HG02610 (cell line): ENCODE measurements around the gene RAB10.
"Not testable (repeated sequence)": the region's sequence is repeated elsewhere in the genome, so short reads cannot be mapped to it uniquely, and the experiment has no call there.

ENCODE experiments used
- ATAC-seq: cut with Tn5 transposase; IDR thresholded peaks from one replicate; pipeline ENCODE4 v1.9.1; 2021; ENCODE audit warnings: mild to moderate bottlenecking, moderate library complexity; ENCODE audit not compliant: unreplicated experiment

The RAB10 gene

DNA sequence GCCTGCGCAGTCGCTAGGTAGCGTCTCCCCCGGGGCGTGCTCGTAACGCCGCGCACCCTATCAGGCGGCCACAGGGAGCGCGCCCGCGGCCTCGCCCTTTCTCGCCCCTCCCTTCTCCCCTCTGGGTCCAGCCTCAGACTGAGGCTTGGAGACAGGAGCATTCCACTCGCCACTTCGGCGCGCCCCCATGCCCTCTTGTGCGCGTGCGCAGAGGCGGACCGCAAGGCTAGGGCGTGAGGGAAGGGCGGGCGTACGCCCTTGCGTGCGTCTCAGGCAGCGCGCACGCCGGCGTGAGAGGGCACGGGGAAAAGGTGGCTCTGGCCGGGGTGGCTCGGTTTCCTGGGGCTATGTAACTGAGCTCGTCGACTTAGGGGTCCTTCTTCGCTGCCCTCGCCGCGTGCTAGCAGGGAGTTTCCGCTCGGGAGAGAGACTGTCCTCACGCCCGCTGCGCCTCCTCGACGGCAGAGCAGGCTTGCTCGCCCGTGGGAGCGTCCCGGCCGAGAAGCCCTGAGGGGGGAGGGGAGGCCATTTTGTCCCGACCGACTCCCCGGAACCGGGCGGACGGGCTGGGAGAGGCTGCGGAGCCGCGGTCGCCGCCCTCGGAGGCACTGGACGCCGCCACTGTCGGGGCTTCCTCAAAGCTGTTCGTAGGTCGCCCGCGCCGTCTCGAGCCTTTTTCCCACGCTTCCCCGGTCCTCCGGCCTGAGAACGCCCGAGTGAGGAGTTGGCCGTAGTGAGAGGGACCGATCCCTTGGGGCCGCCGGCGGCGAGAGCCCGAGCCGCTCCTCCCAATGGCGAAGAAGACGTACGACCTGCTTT is at the start of gene RAB10:
Gene RAB10, plus strand, starts transcription at position 267 of the 819 bp plus-strand sequence. Its CDS starts 525 bp downstream, at position 792.
- ATAC-seq = peak; percentile 92

DNA sequence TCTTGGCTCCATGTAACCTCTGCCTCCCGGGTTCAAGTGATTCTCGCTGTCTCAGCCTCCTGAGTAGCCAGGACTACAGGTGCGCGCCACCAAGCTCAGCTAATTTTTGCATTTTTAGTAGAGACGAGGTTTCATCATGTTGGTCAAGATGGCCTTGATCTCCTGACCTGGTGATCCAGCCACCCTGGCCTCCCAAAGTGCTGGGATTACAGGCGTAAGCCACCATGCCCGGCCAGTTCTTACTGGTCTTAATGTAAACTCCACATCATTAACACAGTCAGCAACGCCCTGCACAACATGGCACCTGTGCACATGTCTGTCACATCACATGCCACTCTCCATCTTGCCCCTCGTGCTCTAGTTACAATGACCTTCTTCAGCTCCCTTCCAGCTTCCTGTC is 45.8 kb upstream of the RAB10 start:
- no peak for ATAC-seq

DNA sequence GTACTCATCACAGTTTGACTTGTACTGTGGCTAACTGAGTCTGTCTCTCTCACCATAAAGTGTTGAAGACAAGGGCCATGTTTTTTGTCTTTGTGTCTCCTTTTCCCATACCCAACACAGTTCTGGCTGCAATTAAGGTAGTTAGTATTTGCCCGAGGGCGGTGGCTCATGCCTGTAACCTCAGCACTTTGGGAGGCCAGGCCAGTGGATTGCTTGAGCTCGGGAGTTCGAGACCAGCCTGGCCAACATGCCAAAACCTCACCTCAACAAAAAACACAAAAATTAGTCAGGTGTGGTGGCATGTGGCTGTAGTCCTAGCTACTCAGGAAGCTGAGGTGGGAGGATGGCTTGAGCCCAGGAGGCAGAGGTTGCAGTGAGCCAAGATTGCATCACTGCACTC is 44.7 kb upstream of the RAB10 start:
- ATAC-seq = no peak

DNA sequence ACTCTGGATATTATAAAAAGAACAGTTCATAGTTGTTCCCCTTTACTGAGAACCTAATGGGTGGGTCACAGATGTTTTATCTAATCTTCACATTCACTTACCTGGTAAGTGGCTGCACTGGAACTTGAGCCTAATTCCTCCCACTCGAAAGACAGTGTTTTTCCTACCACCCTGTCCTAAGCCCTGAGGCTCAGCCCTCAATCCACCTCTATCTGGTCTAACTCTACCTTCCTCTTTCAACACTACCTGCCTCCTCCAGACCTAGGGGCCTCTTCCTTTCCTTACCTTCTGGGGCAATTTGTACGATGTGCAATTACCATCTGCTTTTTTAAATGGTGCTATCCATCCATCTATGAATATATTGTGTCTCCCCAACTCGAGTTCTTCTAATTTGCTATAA is 41.9 kb upstream of the RAB10 start:
- ATAC-seq = no peak

DNA sequence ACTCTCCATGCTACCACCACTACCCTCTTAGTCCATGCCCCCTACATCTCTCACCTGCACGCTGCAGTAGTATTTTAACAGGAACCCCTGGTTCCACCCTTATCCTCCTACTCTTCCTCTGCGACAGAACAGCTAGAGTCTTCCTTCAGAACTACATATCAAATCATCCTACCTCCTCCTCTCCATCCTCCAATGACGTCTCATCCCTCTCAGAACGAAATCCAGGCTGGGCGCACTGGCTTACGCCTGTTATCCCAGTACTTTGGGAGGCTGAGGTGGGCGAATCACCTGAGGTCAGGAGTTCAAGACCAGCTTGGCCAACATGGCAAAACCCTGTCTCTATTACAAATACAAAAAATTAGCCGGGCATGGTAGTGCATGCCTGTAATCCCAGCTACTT is 41.3 kb upstream of the RAB10 start:
- ATAC-seq = no peak

DNA sequence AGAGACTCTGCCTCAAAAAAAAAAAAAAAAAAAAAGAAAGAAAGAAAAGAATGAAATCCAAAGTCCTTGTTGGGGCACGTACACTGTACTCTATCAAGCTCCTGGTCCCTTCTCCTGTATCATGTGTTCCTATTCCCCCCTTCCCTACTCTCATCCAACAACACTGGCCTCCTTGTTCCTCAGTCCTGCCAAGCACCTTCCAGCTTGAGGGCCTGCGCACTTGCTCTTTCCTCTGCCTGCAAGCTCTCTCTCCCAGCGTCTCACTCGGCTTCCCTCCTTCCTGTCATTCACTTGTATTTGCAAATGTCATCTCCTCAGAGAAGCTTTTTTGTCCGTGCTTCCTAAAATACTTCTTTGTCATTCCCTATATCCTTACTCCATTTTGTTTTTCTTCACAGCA is 40.8 kb upstream of the RAB10 start:
- ATAC-seq = no peak

DNA sequence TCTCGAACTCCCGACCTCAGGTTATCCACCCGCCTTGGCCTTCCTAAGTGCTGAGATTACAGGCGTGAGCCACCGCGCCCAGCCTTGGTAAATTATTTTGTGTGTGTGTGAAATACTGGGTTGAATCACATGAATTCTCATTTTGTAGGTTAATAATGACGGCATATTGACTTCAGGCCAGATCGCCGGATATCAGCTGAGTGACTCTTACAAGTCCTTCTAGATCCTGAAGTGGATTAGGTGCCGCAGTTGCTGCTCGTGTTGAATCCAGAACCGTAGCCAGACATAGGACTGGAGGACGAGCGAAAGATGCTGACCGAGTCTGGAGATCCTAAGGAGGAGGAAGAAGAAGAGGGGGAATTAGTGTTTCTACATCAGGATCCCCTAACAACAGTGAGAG is 39.4 kb upstream of the RAB10 start:
- ATAC-seq = no peak

DNA sequence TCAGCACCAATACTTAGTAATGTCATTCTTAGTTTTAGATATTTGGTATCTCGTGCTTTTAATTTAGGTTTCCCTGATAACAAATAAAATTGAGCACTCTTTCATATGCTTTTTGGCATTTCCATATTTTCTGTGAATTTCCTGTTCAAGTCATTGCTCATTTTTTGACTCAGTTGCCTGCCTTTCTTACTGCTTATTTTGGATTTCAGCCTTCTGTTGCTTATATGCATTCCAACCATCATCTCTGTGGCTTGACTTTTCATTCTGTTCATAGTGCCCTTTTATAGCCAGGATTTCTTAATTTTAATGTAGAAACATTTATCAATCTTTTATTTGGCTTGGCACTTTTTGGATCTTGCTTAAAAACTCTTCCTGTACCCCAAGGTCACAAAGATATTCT is 37.0 kb upstream of the RAB10 start:
- ATAC-seq = no peak

DNA sequence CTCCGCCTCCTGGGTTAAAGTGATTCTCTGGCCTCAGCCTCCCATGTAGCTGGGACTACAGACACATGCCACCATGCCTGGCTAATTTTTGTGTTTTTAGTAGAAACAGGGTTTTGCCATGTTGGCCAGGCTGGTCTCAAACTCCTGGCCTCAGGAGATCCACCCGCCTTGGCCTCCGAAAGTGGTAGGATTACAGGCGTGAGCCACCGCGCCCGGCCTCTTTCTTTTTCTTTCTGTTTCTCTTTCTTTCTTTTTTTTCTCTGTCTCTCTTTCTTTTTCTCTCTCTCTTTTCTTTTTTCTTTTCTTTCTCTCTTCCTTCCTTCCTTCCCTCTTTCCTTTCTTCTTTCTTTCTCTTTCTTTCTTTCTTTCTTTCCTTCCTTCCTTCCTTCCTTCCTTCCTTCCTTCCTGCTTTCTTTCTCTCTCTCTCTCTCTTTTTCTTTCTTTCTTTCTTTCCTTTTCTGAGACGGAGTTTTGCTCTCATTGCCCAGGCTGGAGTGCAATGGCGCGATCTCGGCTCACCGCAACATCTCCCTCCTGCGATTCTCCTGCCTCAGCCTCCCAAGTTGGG is 35.0 kb upstream of the RAB10 start:
- ATAC-seq = not testable (repeated sequence)

DNA sequence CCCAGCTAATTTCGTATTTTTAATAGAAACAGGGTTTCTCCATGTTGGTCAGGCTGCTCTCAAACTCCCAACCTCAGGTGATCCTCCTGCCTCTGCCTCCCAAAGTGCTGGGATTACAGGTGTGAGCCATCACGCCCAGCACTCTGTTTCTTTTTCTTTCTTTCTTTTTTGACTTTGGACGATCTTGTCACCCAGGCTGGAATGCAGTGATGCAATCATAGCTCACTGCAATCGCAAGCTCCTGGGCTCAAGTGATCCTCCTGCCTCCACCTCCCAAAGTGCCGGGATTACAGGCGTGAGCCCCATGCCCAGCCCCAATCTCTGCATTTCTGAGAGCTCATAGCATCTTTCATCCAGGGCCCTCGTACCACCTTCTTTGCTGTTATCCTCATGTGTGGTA is 34.5 kb upstream of the RAB10 start:
- ATAC-seq = not testable (repeated sequence)

DNA sequence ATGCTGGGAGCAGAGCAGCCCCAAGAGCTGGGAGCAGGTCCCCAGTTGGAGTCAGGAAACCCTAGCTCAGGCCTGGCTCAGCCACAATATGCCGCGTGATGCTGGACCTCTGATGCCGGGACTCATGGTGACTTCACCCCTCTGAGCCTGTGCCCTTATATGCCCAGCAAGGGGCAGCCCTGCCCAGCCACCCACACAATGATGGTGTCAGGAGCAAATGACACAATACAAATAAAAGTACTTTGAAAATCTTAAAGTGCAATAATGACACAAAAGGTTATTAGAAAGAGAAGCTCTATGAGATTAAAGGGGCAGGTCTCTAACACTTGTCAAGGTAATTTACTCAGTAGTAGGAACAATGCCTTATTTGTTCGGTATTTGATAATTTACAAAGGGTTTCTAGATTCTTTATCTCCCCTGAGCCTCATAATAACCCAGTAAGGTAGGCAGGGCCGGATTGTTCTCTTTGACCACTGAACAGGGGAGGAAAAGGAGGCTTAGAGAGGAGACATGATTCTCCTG is 33.3 kb upstream of the RAB10 start:
- no peak for ATAC-seq

DNA sequence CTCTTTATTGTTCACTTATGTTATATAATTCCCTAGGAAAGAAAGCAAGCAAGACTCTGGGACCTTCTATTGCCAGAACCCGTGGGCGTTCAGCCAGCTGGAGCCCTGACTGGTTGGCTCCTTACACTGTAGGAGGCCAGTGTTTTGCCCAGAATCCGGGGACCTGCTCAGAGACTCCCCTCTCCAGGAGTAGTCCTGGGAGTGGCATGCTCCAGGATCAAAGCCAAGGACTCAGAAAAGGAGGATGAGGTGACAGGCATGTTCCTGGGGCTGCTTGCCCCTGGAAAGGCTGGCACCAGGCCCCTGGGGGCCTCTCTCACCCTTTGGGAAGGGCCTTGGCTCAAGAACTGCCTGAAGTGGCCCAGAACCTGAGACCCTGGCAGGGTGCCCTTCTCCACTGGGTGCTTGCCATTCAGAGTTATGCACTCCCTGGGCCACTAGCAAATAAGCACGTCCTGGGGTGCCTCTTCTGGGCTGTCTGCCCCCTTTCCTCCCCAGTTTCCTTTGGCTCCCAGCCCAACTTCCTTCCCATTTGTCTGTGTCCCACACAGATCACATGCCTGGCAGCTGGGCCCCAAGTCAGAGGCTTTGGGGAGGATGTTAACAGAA is 32.0 kb upstream of the RAB10 start:
- ATAC-seq = no peak

DNA sequence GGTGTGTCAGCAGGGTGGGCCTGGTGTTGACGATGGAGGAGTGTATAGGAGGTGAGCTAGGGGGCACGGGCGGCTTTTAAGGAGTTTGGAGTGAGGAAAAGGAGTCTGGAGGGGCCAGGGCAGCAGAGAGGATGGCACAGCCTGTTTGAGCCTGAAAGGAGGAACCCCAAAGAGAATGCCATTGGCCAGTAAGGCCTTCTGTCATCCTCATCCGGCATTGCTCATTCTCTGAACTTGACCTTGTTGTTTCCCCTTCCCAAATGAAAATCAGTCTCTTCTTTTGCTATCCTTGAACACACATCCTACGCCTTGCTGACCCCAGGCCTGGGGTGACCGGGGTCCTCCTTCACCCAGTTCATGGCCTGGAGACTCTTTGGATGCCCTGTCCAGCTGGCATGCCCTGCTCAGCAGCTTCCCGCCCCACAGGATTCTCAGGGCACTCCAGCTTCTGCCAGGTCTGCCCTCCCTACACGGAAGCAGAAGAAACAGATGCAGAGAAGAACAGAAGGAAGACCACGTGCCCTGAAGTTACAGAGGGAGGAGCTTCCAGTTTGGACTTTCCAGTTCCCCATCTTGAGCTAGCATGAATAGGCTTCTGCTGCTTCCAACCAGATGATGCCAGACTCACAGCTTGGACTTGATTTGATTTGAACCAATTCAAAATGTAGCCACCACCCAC is 31.1 kb upstream of the RAB10 start:
- no peak for ATAC-seq

DNA sequence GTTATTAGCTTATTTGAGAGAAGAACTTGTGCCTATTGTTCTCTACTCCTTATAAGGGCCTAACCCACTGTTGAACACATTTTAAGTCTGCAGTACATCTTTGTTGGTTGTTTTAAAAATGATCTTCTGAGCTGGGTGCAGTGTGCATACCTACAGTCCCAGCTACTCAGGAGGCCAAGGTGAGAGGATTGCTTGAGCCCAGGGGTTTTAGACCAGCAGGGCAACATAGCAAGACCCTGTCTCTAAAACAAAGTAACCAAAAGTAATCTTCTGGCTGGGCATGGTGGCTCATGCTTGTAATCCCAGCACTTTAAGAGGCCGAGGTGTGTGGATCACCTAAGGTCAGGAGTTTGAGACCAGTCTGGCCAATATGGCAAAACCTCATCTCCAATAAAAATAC is 25.8 kb upstream of the RAB10 start:
- no peak for ATAC-seq

DNA sequence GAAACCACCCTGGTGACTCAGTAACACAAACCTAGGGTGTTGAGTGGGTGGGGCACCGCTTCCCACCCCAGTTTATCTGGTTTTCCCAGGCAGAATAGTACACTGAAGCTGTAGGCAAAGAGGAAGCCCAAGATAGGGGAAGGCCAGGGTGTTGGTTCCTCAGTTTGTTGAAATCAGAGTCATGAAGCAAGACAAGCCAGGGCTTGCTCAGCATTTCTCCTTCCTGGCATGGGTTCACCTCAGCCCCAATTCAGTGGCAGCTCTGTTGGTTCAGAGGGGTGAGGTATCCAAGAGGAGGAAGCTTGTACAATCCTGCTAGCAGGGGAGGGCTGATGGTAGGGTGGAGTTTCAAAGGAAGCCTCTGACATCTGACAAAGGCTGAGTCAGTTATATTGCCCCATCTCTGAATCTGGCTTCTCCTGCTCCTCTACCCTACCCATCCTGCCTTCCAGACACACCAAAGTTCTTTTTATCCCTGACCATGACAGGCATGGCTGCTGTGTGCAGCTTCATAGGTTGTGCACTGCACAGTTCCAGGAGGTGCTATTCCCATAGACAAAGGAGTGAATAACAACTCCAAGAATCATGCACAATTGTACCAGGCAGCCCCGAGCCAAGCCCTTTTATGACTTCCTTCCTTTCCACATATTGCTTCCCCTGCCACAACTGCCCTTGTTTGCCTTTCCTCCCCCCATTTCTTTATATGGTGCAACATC is 24.9 kb upstream of the RAB10 start:
- no peak for ATAC-seq

DNA sequence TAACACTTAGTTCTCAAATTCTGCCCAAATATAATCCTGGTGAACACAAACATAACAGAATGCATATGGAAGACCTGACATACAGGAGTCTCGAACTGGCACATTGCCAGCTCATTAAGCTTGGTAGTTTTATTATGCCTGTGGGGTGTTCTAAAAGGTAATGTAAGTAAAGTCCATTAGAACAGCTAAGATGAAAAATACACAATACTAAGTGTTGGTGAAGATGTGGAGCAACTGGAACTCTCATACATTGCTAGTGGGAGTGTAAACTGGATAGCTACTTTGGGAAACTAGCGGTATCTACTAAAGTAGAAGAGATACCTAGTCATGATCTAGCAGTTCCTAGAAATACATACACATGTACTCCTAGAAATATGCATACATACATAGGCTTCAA is 24.3 kb upstream of the RAB10 start:
- no peak for ATAC-seq

DNA sequence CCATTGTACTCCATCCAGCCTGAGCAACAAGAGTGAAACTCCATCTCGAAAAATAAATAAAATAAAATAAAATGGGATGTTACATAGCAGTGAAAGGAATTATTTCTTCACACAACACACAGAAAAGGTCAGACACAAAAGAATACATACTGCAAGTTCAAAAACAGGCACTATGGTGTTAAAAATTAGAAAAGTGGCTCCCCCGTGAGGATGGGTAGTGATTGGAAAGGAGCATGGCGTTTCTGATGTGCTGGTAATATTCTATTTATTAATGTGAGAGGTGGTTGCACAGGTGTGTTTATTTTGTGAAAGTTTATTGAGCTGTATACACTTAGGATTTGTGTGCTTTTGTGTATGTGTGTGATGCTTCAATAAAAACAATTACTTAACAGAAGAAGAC is 22.9 kb upstream of the RAB10 start:
- no peak for ATAC-seq

DNA sequence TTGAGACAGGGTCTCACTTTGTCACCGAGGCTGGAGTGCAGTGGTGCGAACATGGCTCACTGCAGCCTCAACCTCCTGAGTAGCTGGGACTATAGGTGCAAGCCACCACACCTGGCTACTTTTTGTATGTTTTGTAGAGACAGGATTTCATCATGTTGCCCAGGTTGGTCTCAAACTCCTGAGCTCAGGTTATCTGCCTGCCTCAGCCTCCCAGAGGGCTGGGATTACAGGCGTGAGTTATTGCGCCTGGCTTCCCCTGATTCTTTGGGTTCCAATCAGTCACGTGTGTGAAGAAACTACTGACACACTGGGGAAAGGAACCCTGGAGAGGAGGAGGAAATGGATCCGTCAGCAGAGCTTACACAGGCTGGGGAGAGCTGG is 22.3 kb upstream of the RAB10 start:
- ATAC-seq = no peak

DNA sequence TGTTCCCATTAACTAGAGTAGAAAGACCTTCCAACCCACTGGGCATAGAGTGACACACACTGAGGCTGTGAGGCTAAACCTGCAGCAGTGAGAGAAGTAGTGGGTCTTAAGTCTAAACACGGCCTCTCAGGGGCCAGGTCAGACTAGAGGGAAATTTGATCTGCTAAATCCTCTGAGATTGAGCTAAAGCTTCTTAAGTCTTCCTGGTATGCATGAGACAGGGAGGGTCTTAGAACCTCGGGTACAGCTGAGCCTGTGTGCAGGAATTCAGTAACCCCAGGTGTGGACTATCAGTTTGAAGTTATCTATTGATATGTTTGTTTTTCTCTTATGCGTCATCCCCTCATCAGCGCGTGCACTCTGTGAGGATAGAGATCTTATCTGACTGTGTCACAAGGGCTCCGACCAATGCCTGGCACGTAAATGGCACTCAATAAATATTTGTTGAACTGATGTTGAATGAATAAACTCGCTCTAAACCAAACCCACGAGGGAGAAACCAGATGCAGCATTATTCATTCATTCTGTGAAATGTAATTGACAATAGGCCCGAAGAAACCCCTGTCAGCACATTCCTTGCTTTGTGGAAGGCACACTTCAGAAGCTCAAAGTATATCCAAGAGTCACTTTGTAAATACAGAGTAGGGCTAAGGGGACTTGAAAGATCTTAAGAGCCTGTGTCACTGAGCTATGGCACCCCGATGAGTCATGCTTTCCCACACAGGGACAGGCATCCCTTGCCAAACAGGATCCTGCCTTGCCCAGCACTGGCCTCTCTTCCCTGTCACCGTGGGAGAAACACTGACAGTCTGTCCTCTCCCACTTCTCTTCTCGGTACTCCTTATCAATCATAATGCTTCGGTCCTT is 21.7 kb upstream of the RAB10 start:
- ATAC-seq = no peak

DNA sequence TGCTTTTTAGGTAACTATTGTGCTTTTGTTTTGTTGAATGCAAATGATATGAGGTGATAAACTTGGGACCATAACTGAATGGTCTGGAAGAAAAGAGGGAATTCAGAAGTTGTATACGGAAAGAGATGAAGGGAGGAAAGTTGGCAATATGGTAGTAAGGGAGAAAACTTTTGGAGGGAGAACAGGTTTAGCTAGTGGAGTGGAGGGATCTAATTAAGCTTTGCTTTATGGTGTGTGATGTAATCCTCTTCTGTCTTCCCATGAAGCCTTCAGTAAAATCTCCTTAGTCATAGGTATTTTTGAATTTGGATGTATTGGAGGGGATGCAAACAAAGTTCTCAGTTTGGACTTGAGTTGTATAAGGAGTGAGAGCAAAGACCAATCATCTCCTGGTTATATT is 20.2 kb upstream of the RAB10 start:
- ATAC-seq = no peak
